ENCODE data around the gene NSD2.
"Not testable (repeated sequence)": the region's sequence is repeated elsewhere in the genome, so short reads cannot be mapped to it uniquely, and the experiment has no call there.

The NSD2 gene

DNA sequence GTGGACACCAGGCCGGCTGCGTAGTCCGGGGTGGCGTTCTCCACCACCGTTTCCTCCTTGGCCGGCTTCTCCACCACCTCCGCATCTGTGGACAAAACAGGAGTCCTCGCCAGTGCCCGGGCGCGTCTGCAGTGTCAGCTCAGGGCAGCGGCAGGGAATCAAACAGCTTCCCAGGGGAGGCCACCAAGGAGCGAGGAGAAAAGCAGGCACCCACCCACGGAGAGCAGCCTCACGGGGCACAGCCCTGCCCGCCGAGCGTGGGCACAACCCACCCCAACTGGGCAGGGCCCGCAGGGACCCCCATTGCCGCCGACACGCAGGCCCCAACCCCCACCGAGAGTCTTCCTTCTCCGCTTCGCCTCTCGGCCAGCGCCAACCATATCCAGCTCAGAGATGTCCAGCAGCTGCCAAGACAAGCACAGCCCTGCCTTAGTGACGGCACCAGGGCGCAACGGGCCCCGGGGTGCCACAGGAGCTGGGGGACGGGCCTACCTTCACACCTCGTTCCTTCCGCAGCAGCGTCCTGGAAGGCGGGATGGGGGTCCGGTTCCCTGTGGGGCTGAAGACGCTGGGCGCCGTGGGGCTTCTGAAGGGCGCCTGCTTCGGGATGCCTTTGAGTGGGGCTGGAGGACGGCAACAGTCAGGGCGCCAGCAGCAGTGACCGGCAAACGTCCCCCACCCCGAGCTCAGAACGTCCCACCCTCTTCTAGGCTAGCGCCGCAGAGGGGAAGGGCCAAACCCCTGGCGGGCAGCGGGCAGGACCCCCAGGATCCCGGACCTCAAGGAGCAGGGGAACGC, 114.8 kb downstream of the NSD2 start:
- DNase-seq (ENCODE audit: low spot score): no peak

DNA sequence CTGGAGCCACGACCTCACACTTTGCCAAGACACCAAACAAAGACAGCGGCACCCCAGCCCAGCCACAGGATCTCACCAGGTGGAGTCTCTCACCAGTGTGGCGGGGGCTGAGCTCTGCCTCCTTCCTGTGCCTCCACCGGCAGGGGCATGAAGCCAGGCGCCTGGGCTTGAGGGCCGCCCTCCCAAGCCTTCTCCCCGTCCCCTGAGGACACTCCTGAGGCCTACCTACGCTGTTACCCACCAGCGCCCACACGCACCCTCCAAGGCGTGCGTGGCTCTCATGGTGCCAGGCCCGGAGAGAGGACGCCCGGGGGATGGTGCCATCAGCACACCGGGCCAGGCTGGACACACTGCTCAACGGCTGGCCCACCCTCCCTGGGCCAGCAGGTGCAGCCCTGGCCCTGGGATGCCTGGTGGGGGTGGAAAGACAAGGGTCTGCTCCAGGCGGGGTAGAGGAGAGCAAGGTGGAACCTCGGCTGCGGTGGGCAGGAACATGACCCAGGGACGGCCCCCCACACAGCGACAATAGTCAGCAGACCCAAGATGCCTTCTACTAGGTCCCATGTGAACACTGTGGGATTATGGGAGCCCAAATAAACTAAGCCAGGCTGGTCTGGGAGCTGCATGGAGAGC, 115.5 kb downstream of the NSD2 start:
- no peak for DNase-seq (ENCODE audit: low spot score)

DNA sequence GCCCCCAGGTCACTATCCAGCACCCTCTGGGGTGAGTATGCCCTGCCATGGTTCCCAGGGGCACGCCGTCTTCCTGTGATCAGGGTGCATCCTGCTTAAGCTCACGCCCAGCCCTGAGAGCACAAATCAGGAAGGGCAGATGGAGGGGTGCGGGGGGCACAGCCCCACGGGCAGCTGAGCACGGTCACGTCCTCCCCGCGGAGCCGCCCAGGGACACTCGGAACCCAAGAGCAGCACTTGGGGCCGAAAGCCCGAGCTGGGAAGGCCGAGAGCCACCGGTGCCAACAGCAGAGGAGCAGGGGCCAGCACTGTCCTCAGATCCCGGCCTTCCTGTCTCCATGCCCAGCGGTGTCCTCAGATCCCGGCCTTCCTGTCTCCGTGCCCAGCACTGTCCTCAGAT, 116.1 kb downstream of the NSD2 start:
- no peak for DNase-seq (ENCODE audit: low spot score)

DNA sequence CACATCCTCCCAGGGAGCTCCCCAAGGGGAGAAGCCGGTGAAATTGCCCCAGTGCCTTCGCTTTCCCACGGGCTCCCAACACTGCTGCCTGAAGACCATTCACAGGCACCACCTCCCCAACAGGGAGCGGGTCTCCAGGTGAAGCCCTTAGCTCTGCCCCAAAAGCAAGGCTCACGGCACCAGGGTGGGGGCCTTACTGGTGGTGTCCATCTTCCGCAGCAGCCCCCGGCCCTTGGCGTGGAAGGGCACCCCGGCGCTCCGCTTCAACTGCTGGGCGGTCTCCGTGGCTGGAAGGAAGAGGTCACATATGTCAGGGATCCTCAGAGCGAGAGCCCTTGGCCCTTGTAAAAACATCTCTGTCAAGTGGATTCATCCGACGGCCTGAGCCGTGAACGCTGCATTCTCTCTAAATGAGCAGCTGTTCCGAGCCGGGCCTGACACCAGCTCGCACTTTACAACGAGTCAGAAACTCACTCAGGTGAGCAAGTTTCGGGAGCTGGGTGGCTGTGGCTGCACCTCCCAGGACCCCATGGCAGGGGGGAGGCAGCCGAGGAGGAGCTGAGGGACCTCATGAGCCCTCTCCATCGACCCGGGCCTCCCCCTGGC, 116.6 kb downstream of the NSD2 start:
- no peak for DNase-seq (ENCODE audit: low spot score)

DNA sequence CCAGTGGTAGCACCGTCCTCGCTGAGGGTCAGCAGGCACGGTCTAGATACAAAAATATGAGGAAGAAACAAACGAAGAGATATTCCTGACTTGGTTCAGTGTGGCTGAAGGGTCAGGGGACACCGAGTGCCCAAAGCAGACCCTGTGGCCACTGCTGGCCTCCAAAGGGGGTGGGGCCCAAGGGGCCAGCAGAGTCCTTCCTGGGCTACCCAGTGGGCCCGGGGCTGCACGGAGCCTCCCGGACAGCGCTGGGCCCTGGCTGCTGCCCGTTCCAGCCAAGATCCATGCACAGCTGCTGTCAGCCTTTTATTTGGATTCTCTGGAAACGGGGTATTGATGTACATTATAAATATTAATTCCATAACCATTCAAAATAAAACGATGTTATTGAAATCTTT, 117.1 kb downstream of the NSD2 start:
- no peak for DNase-seq (ENCODE audit: low spot score)

GRCh38 chr4:1989533-1990347, 118.5 kb downstream of the NSD2 start:
- DNase-seq (ENCODE audit: low spot score): no peak

GRCh38 chr4:1990348-1990645, 119.1 kb downstream of the NSD2 start:
- DNase-seq (ENCODE audit: low spot score): no peak

GRCh38 chr4:1990676-1991075, 119.5 kb downstream of the NSD2 start:
- no peak for DNase-seq (ENCODE audit: low spot score)

DNA sequence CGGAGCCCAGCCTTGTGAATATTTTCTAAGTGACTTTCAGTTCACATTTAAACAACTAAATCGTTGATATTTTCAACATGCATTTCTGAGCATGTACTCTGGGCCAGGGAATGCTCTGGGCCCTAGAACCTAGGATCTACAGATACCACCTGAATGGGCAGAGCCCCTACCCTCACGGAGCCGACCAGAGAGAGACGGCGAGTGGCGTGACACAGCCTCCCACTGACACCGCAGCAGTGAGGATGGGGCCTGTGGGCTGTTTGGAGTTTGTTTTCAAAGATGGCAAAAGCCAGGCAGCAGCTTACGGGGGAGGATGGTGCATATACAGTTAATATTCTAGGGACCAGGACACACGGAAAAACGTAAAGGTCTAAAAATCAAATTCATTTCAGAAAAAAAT, 119.9 kb downstream of the NSD2 start:
- DNase-seq (ENCODE audit: low spot score): no peak

- DNase-seq (ENCODE audit: low spot score): no peak
Measured at GRCh38 chr4:1991596-1992434, 120.6 kb downstream of the NSD2 start.

DNA sequence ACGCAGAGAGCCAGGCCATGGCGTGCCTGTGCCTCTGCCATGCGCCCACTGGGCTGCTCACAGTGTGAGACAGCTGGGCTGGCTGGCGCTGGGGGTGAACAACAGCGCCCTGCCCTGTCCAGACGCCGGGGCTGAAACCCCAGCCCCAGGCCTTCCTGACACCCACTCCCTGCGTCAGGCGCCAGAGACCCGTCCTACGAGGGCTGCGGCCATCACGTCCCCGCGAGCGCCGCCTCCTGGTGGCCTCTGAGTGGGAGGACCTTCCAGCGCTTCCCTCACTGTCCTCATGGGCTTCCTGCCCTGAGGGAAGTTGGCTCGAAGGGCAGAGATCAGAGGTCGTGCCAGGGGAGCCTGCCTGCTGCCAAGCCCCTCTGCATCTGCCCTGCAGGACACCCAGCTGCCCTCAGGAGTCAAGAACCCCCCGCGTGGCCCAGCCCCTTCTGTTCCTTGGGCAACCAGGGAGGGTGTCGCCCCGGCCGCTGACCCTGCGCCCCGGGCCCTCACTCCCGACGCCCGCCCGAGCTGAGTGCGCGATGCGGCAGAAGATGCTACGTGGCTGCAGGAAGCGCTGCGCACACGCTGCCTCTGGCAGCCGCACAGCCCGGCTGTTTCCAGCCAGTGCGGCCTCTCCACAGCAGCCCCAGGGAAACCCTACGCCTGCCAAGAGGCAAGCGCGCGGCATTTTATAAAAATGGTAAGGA, 121.4 kb downstream of the NSD2 start:
- no peak for DNase-seq (ENCODE audit: low spot score)

- DNase-seq (ENCODE audit: low spot score): no peak
Measured at GRCh38 chr4:1993169-1993516, 122.0 kb downstream of the NSD2 start.

- not testable (repeated sequence) for DNase-seq (ENCODE audit: low spot score)
Measured at GRCh38 chr4:1993718-1994516, 122.7 kb downstream of the NSD2 start.

DNA sequence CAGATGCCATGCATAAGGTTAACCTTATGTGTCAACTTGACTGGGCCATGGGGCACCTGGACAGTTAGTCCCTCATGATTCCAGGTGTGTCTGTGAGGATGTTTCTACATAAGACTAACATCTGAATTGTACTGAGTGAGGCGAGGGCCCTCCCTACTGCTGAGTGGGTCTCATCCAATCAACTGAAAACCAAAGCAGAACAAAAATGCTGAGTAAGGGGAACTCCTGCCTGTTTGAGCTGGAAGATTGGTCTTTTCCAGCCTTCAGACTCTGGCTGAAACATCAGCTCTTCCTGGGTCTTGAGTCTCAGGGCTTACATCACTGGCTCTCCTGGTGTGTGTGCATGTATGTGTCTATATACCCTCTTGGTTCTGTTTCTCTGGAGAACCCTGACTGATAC, 123.7 kb downstream of the NSD2 start:
- DNase-seq (ENCODE audit: low spot score): no peak

GRCh38 chr4:1996866-1997611, 125.8 kb downstream of the NSD2 start:
- DNase-seq (ENCODE audit: low spot score): no peak

DNA sequence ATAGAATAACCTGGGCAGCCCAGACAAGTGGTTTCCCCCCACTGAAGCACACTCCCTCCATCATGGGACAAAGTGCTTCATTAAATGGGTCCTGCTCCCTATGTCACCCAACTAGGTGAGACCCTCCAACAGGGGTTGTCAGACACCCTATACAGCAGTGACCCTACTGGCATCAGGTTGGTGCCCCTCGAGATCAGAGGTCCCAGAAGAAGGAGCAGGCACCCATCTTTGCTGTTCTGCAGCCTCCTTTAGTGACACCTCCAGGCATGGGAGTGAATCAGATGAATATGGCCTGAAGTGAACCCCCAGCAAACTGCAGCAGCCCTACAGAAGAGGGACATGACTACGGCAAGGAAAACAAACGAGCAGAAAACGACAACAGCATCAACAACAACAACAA, 126.5 kb downstream of the NSD2 start:
- no peak for DNase-seq (ENCODE audit: low spot score)

DNA sequence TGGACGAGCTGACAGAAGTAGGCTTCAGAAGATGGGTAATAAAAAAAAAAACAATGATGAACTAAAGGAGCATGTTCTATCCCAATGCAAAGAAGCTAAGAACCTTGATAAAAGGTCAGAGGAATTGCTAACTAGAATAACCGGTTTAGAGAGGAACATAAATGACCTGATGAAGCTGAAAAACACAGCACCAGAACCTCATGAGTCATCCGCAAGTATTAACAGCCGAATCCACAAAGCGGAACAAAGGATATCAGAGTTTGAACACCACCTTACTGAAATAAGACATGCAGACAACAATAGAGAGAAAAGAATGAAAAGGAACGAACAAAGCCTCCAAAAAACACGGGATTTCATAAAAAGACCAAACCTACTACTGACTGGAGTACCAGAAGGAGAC, 127.1 kb downstream of the NSD2 start:
- no peak for DNase-seq (ENCODE audit: low spot score)

GRCh38 chr4:1999308-1999707, 128.1 kb downstream of the NSD2 start:
- not testable (repeated sequence) for DNase-seq (ENCODE audit: low spot score)

- DNase-seq (ENCODE audit: low spot score): not testable (repeated sequence)
Measured at GRCh38 chr4:2003361-2003760, 132.2 kb downstream of the NSD2 start.

DNA sequence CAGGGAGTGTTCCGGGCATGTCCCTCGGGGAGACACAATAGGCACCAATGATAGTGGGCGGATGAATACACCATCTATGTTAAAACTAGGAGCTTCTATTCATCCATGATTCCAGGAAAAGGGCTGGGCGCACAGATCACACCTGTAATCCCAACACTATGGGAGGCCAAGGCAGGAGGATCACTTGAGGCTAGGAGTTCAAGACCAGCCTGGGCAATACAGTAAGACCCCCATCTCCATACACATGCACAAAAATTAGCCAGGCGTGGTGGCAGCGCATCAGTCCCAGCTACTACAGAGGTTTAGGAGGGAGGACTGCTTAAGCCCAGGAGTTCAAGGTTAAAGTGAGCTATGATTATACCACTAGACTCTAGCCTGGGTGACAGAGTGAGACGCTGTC, 135.2 kb downstream of the NSD2 start:
- no peak for DNase-seq (ENCODE audit: low spot score)

Data from COLO829 (cell line).